ENCODE results near the gene C1orf116. TPM values are rescaled to one million over a fixed set of nuclear protein-coding genes. Genes with fewer than 3 reads are reported as not detected.

The C1orf116 gene
- total RNA-seq, 2 experiments from 2014 or later, result not detected

GRCh38 chr1:206986402-206986801 is 46.2 kb downstream of the C1orf116 start:
- no peak overlapping the region for H3K27ac Mint-ChIP-seq
- DNase-seq, result no peak
- peaks cover 46% of the 10 kb centered on the region for H3K27me3 Mint-ChIP-seq
- H3K4me3 Mint-ChIP-seq, result no peak overlapping the region
- no peaks in the 10 kb centered on the region for H3K9me3 Mint-ChIP-seq
- ChIA-PET CTCF (interaction anchor here (1.1 to 1.6 kb wide), 4 partner anchors 8 to 51 kb away, joined by 3 read pairs; no protein-coding TSS in a partner anchor), POLR2A (no interaction called here)
- no peaks in the 10 kb centered on the region for H3K4me1 Mint-ChIP-seq
- H3K36me3 Mint-ChIP-seq (ENCODE audit: low read depth), result no peaks in the 10 kb centered on the region

GRCh38 chr1:206985162-206985749 is 47.3 kb downstream of the C1orf116 start:
- Mint-ChIP-seq H3K27ac (no peak overlapping the region), H3K4me1 (no peaks in the 10 kb centered on the region), H3K36me3 (ENCODE audit: low read depth) (no peaks in the 10 kb centered on the region), H3K9me3 (no peaks in the 10 kb centered on the region), H3K4me3 (no peak overlapping the region), H3K27me3 (peaks cover 49% of the 10 kb centered on the region)
- ChIA-PET CTCF (interaction anchor here (1.3 to 1.6 kb wide), 3 partner anchors 12 to 50 kb away, joined by 3 read pairs; no protein-coding TSS in a partner anchor), POLR2A (no interaction called here)
- no peak for DNase-seq

DNA sequence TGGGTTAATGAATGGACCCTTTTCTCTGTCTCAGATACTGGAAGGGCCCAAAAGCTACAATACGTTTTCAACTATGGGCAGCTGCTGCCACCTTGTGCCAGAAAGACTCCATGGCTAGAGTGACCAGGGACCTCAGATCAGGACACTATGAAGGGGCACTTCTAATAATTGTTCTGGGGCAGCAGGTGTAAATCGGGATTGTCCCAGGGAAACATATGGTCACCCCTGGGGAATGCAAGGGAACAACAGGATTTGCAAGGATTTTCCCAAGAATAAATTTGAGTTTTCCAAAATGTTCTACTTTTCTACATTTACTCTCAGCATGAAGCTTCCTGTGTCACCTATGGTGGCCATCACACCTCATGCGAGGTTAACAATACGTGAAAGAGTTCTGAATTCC is 50.3 kb downstream of the C1orf116 start:
- no peaks in the 10 kb centered on the region for H3K4me1 Mint-ChIP-seq
- ChIA-PET POLR2A (interaction anchor here (0.6 kb wide), 1 partner anchor 171 kb away, joined by 3 read pairs; no protein-coding TSS in a partner anchor), CTCF (interaction anchor here (0.6 to 2.8 kb wide), 29 partner anchors 9 to 372 kb away, joined by 3 to 11 read pairs (median 4); partner anchors contain the start of genes DYRK3 and FCAMR)
- peak; percentile 70 for DNase-seq
- H3K27me3 Mint-ChIP-seq, result peaks cover 35% of the 10 kb centered on the region
- H3K4me3 Mint-ChIP-seq, result no peak overlapping the region
- H3K36me3 Mint-ChIP-seq (ENCODE audit: low read depth), result no peaks in the 10 kb centered on the region
- no peak overlapping the region for H3K27ac Mint-ChIP-seq
- no peaks in the 10 kb centered on the region for H3K9me3 Mint-ChIP-seq

DNA sequence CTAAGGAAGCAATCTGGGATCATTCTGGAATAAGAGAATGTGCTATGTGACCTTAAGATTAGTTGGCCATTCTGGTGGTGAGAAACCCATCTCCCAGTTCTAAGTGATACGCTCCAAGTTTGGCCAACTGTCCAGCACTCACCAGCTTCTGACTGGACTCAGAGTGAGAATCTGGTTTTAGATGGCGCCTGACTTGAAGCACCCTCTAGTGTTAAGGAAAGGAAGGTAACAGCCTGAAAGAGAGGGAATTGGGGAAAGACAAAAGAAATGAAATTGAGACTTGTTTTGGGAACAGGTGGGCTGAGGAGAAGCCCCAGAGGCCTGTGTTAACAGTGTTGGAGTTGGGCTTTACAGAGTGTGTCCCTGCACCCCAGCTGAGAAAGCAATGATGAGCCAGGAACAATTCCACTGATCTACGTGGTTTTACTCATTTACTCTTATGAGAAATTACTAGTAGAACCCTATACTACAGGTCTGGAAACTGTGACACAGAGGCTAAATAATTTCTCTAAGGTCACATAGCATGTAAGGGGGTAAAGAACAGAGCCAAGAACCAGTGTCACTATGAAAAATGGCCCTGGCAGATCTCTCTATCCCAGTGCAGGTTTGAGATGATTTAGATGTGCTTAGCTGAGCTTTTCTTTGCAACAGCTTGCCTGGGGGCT is 53.0 kb downstream of the C1orf116 start:
- POLR2A ChIA-PET, result no interaction called here
- no peak for DNase-seq
- CTCF ChIA-PET, result interaction anchor here (1.7 to 2.1 kb wide), 3 partner anchors 25 to 245 kb away, joined by 4 to 7 read pairs (median 4); no protein-coding TSS in a partner anchor
- no peaks in the 10 kb centered on the region for H3K9me3 Mint-ChIP-seq
- H3K27me3 Mint-ChIP-seq, result peaks cover 30% of the 10 kb centered on the region
- H3K36me3 Mint-ChIP-seq (ENCODE audit: low read depth), result no peaks in the 10 kb centered on the region
- H3K4me1 Mint-ChIP-seq, result no peaks in the 10 kb centered on the region
- H3K4me3 Mint-ChIP-seq, result no peak overlapping the region
- no peak overlapping the region for H3K27ac Mint-ChIP-seq

DNA sequence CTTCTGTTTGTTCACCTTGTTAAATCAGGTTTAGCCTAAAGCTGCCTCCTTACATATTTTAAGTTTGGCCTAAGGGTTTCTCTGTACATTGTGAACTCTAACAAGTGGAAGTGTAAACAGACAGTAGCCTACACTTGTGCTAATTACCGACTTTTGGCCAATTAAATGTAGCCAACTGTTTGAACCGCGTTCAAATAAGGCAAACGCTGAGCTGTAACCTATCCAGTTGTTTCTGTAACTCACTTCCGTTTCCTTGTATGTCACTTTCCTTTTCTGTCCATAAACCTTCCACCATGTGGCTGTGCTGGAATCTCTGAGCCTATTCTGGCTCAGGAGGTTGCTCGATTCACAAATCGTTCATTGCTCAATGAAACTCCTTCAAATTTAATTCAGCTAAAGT is 54.3 kb downstream of the C1orf116 start:
- no peaks in the 10 kb centered on the region for H3K9me3 Mint-ChIP-seq
- H3K36me3 Mint-ChIP-seq (ENCODE audit: low read depth), result no peaks in the 10 kb centered on the region
- ChIA-PET POLR2A (no interaction called here), CTCF (interaction anchor here (0.8 to 1.8 kb wide), 2 partner anchors 8 to 244 kb away, joined by 3 to 4 read pairs; no protein-coding TSS in a partner anchor)
- no peak overlapping the region for H3K4me3 Mint-ChIP-seq
- H3K27ac Mint-ChIP-seq, result no peak overlapping the region
- no peak for DNase-seq
- peaks cover 23% of the 10 kb centered on the region for H3K27me3 Mint-ChIP-seq
- H3K4me1 Mint-ChIP-seq, result no peaks in the 10 kb centered on the region

GRCh38 chr1:206975306-206975705 is 57.2 kb downstream of the C1orf116 start:
- no peak overlapping the region for H3K4me3 Mint-ChIP-seq
- no peaks in the 10 kb centered on the region for H3K4me1 Mint-ChIP-seq
- DNase-seq, result no peak
- H3K27me3 Mint-ChIP-seq, result peaks cover 31% of the 10 kb centered on the region
- CTCF ChIA-PET, result interaction anchor here (0.5 to 0.6 kb wide), 2 partner anchors 57 to 251 kb away, joined by 3 to 5 read pairs; no protein-coding TSS in a partner anchor
- H3K27ac Mint-ChIP-seq, result no peak overlapping the region
- H3K9me3 Mint-ChIP-seq, result no peaks in the 10 kb centered on the region
- POLR2A ChIA-PET, result no interaction called here
- H3K36me3 Mint-ChIP-seq (ENCODE audit: low read depth), result no peaks in the 10 kb centered on the region

- no peak for DNase-seq
- no peaks in the 10 kb centered on the region for H3K4me1 Mint-ChIP-seq
- H3K27ac Mint-ChIP-seq, result no peak overlapping the region
- no peaks in the 10 kb centered on the region for H3K36me3 Mint-ChIP-seq (ENCODE audit: low read depth)
- no peaks in the 10 kb centered on the region for H3K9me3 Mint-ChIP-seq
- ChIA-PET CTCF (interaction anchor here (1.1 to 1.8 kb wide), 5 partner anchors 9 to 310 kb away, joined by 3 to 7 read pairs (median 4); no protein-coding TSS in a partner anchor), POLR2A (no interaction called here)
- H3K4me3 Mint-ChIP-seq, result no peak overlapping the region
- peaks cover 33% of the 10 kb centered on the region for H3K27me3 Mint-ChIP-seq
Measured at GRCh38 chr1:206974140-206974539, 58.4 kb downstream of the C1orf116 start.

GRCh38 chr1:206972728-206973127 is 59.8 kb downstream of the C1orf116 start:
- no peaks in the 10 kb centered on the region for H3K9me3 Mint-ChIP-seq
- no peak overlapping the region for H3K27ac Mint-ChIP-seq
- peaks cover 30% of the 10 kb centered on the region for H3K27me3 Mint-ChIP-seq
- peaks cover 12% of the 10 kb centered on the region for H3K4me1 Mint-ChIP-seq
- POLR2A ChIA-PET, result no interaction called here
- H3K36me3 Mint-ChIP-seq (ENCODE audit: low read depth), result no peaks in the 10 kb centered on the region
- CTCF ChIA-PET, result interaction anchor here (0.6 to 1.8 kb wide), 10 partner anchors 9 to 309 kb away, joined by 3 to 10 read pairs (median 3); partner anchors contain the start of gene PIGR
- H3K4me3 Mint-ChIP-seq, result no peak overlapping the region
- no peak for DNase-seq

DNA sequence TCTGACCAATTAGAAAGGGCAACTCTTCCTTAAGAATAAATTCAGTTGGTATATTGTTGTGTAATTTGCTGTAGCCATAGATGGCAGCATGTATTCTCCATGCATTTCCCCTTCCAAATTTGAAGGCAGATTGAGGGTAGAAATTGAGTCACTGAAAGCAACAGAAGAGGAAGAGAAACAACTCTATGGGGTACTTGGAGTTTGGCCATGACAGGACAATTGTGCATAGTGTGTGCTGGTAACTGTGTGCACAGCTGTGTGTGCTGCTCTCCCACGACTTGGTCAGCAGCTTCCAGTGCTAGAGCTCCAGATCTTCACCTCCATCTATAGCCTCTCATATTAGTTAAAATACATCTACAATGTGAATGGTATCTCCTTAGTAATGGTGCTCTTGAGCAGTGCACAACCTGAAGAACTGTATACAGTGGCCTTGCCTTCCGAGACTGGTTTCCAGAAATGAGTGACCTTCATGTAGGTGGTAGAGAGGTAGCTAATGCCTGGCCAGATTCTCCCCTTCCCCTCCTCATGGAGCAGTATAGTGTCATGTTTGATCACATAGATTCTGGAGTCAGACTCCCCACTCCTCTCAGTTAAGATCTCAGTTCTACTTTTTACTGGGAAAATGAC is 61.4 kb downstream of the C1orf116 start:
- ChIA-PET POLR2A (no interaction called here), CTCF (interaction anchor here (1.3 to 1.6 kb wide), 2 partner anchors 11 to 17 kb away, joined by 3 to 4 read pairs; no protein-coding TSS in a partner anchor)
- DNase-seq, result no peak
- H3K27me3 Mint-ChIP-seq, result peaks cover 20% of the 10 kb centered on the region
- no peaks in the 10 kb centered on the region for H3K9me3 Mint-ChIP-seq
- no peaks in the 10 kb centered on the region for H3K36me3 Mint-ChIP-seq (ENCODE audit: low read depth)
- H3K27ac Mint-ChIP-seq, result no peak overlapping the region
- no peak overlapping the region for H3K4me3 Mint-ChIP-seq
- peaks cover 25% of the 10 kb centered on the region for H3K4me1 Mint-ChIP-seq

DNA sequence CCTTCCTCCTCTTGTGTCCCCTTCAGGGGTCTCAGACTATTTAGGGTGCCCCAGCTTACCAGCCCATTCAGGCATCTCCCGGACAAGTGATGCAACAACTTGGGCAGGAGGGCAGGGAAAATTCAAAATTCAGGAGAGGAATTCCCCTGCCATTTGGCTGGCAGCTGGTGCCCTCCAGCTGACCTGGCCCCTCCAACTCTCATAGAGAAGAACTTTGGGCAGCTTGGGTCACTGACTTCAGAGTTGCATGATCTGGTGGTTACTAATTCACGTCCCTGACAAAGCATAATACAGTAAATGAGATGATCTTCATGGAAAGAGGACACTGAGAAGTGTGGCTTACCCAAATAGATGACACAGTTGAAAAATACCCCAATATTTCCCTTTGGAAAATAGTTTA is 62.1 kb downstream of the C1orf116 start, which contains the start of gene FCAMR:
FCAMR (minus strand) TSS at position 15 of the 400 bp plus-strand sequence. CDS start 335 bp downstream, outside the sequence.
- DNase-seq, result no peak
- POLR2A ChIA-PET, result no interaction called here

GRCh38 chr1:206969090-206969489 is 63.5 kb downstream of the C1orf116 start:
- Mint-ChIP-seq H3K9me3 (no peaks in the 10 kb centered on the region), H3K4me1 (peaks cover 35% of the 10 kb centered on the region), H3K27me3 (peaks cover 20% of the 10 kb centered on the region), H3K27ac (no peak overlapping the region), H3K36me3 (ENCODE audit: low read depth) (no peaks in the 10 kb centered on the region), H3K4me3 (no peak overlapping the region)
- POLR2A ChIA-PET, result no interaction called here
- CTCF ChIA-PET, result interaction anchor here (1.1 to 2.8 kb wide), 2 partner anchors 9 to 14 kb away, joined by 3 to 8 read pairs; no protein-coding TSS in a partner anchor
- no peak for DNase-seq

More for the DNA sequence above, 62.1 kb downstream of the C1orf116 start, which contains the start of gene FCAMR:
- no peaks in the 10 kb centered on the region for H3K36me3 Mint-ChIP-seq (ENCODE audit: low read depth)
- H3K4me1 Mint-ChIP-seq, result peaks cover 29% of the 10 kb centered on the region
- H3K4me3 Mint-ChIP-seq, result no peak within 1 kb of the TSS
- peaks cover 20% of the 10 kb centered on the region for H3K27me3 Mint-ChIP-seq
- no peaks in the 10 kb centered on the region for H3K9me3 Mint-ChIP-seq
- CTCF ChIA-PET, result interaction anchor here (0.8 to 2.8 kb wide), 4 partner anchors 12 to 235 kb away, joined by 3 to 8 read pairs (median 4); no protein-coding TSS in a partner anchor
- H3K27ac Mint-ChIP-seq, result no peak within 1 kb of the TSS

Measured in activated CD4-positive, alpha-beta T cell treated with anti-CD3 and anti-CD28 coated beads, Interleukin-2, amount 10 ng/mL, durations not matched to agents 7 days and 5 days (primary cell).